HuH-7.5 (cell line): ENCODE data around the gene ZIC5.
A peak's percentile ranks its signal among the peaks of the same experiment; 100 is the strongest.
"Not testable (repeated sequence)": the region's sequence is repeated elsewhere in the genome, so short reads cannot be mapped to it uniquely, and the experiment has no call there.

ENCODE experiments used
- DNase-seq: peaks from one replicate; pipeline ENCODE4 v3.0.0; 2011; ENCODE audit warnings: low spot score

The ZIC5 gene

GRCh38 chr13:99959540-99960230 is 11.9 kb downstream of the ZIC5 start:
- DNase-seq = peak; percentile 65

- no peak for DNase-seq
Observed at GRCh38 chr13:99959127-99959539, 12.4 kb downstream of the ZIC5 start.

GRCh38 chr13:99958406-99959126 is 13.0 kb downstream of the ZIC5 start:
- DNase-seq = no peak

- peak; percentile 53 for DNase-seq
Observed at GRCh38 chr13:99956473-99957349, 14.9 kb downstream of the ZIC5 start.

- no peak for DNase-seq
Observed at GRCh38 chr13:99955747-99956472, 15.7 kb downstream of the ZIC5 start.

GRCh38 chr13:99955107-99955746 is 16.3 kb downstream of the ZIC5 start:
- DNase-seq = no peak

GRCh38 chr13:99953138-99953755 is 18.3 kb downstream of the ZIC5 start:
- no peak for DNase-seq

- DNase-seq = not testable (repeated sequence)
Observed at GRCh38 chr13:99951666-99952065, 19.9 kb downstream of the ZIC5 start.

- DNase-seq = no peak
Observed at GRCh38 chr13:99949679-99950413, 21.7 kb downstream of the ZIC5 start.

GRCh38 chr13:99948907-99949678 is 22.5 kb downstream of the ZIC5 start:
- DNase-seq = no peak

GRCh38 chr13:99948411-99948810 is 23.2 kb downstream of the ZIC5 start:
- DNase-seq = no peak

- no peak for DNase-seq
Observed at GRCh38 chr13:99947666-99948065, 23.9 kb downstream of the ZIC5 start.

- DNase-seq = not testable (repeated sequence)
Observed at GRCh38 chr13:99945515-99945914, 26.1 kb downstream of the ZIC5 start.

GRCh38 chr13:99944606-99945005 is 27.0 kb downstream of the ZIC5 start:
- DNase-seq = no peak

- no peak for DNase-seq
Observed at GRCh38 chr13:99944102-99944501, 27.5 kb downstream of the ZIC5 start.

GRCh38 chr13:99941911-99942310 is 29.7 kb downstream of the ZIC5 start:
- DNase-seq = no peak

GRCh38 chr13:99941086-99941485 is 30.5 kb downstream of the ZIC5 start:
- no peak for DNase-seq

GRCh38 chr13:99938635-99939034 is 32.9 kb downstream of the ZIC5 start:
- no peak for DNase-seq

- DNase-seq = no peak
Observed at GRCh38 chr13:99935772-99936171, 35.8 kb downstream of the ZIC5 start.

GRCh38 chr13:99932912-99933311 is 38.7 kb downstream of the ZIC5 start:
- no peak for DNase-seq
